H9 (cell line): ENCODE results near the gene KRT9. TPM values are rescaled to one million over a fixed set of nuclear protein-coding genes. Genes with fewer than 3 reads are reported as not detected.

Experiments used
- DNase-seq: peaks from one replicate; pipeline ENCODE4 v3.0.0-alpha.2; 2017
- H2AFZ ChIP-seq: one replicate; pipeline ENCODE4 v1.6.1; 2013; ENCODE audit warnings: mild to moderate bottlenecking, low read length, control low read depth, moderate library complexity
- H2AK5ac ChIP-seq: 2 replicates; pipeline ENCODE4 v1.6.1; 2013; ENCODE audit warnings: low read length, control low read depth, mixed read lengths; ENCODE audit not compliant: insufficient read length
- H2BK120ac ChIP-seq: one replicate; pipeline ENCODE4 v1.6.1; 2013; ENCODE audit warnings: low read depth, mild to moderate bottlenecking, low read length, control low read depth, inconsistent platforms; ENCODE audit not compliant: poor library complexity, severe bottlenecking
- H2BK12ac ChIP-seq: 2 replicates; pipeline ENCODE4 v1.6.1; 2013; ENCODE audit warnings: low read length, control low read depth, mixed read lengths, low read depth; ENCODE audit not compliant: insufficient read length
- H2BK15ac ChIP-seq: 2 replicates; pipeline ENCODE4 v1.6.1; 2013; ENCODE audit warnings: low read depth, low read length, control low read depth
- H2BK20ac ChIP-seq: one replicate; pipeline ENCODE4 v1.6.1; 2013; ENCODE audit warnings: low read depth, mild to moderate bottlenecking, low read length, control low read depth, inconsistent platforms; ENCODE audit not compliant: poor library complexity, severe bottlenecking
- H2BK5ac ChIP-seq: 2 replicates; pipeline ENCODE4 v1.6.1; 2013; ENCODE audit warnings: low read length, control low read depth, mixed read lengths; ENCODE audit not compliant: insufficient read length
- H3K14ac ChIP-seq: 2 replicates; pipeline ENCODE4 v1.6.1; 2013; ENCODE audit warnings: low read length, control low read depth; ENCODE audit not compliant: insufficient read depth
- H3K18ac ChIP-seq: 2 replicates; pipeline ENCODE4 v1.6.1; 2013; ENCODE audit warnings: low read depth, mild to moderate bottlenecking, mixed read lengths, low read length, control low read depth; ENCODE audit not compliant: insufficient read length
- H3K23ac ChIP-seq: 2 replicates; pipeline ENCODE4 v1.6.1; 2013; ENCODE audit warnings: low read length, control low read depth, mixed read lengths, low read depth; ENCODE audit not compliant: insufficient read length
- H3K23me2 ChIP-seq: 2 replicates; pipeline ENCODE4 v1.6.1; 2013; ENCODE audit warnings: low read depth, mild to moderate bottlenecking, mixed read lengths, low read length, control low read depth; ENCODE audit not compliant: insufficient read length, poor library complexity, severe bottlenecking
- H3K27ac ChIP-seq: 2 replicates; pipeline ENCODE4 v1.5.1; 2013; ENCODE audit warnings: low read length, control low read depth, mixed read lengths, low read depth; ENCODE audit not compliant: insufficient read length
- H3K27me3 ChIP-seq: 2 replicates; pipeline ENCODE4 v1.6.1; 2013; ENCODE audit warnings: low read length, control low read depth, inconsistent platforms; ENCODE audit not compliant: insufficient read depth
- H3K4ac ChIP-seq: 2 replicates; pipeline ENCODE4 v1.6.1; 2013; ENCODE audit warnings: low read depth, mild to moderate bottlenecking, control low read depth, inconsistent platforms, low read length, moderate library complexity
- H3K4me1 ChIP-seq: 2 replicates; pipeline ENCODE4 v1.6.1; 2013; ENCODE audit warnings: low read length, control low read depth, inconsistent platforms; ENCODE audit not compliant: insufficient read depth
- H3K4me2 ChIP-seq: 2 replicates; pipeline ENCODE4 v1.6.1; 2013; ENCODE audit warnings: low read length, control low read depth, mixed read lengths; ENCODE audit not compliant: insufficient read length, insufficient read depth
- H3K56ac ChIP-seq: 2 replicates; pipeline ENCODE4 v1.6.1; 2013; ENCODE audit warnings: low read depth, mild to moderate bottlenecking, mixed read lengths, low read length, control low read depth; ENCODE audit not compliant: insufficient read length
- H3K79me1 ChIP-seq: 2 replicates; pipeline ENCODE4 v1.6.1; 2013; ENCODE audit warnings: low read depth, mild to moderate bottlenecking, moderate library complexity, low read length, control low read depth, inconsistent platforms; ENCODE audit not compliant: insufficient read depth, poor library complexity, severe bottlenecking
- H3K79me2 ChIP-seq: 2 replicates; pipeline ENCODE4 v1.6.1; 2013; ENCODE audit warnings: low read length, control low read depth, inconsistent platforms; ENCODE audit not compliant: insufficient read depth
- H3K9ac ChIP-seq: 2 replicates; pipeline ENCODE4 v1.6.1; 2013; ENCODE audit warnings: low read length, control low read depth, mixed read lengths; ENCODE audit not compliant: insufficient read length; ENCODE audit errors: extremely low read depth
- H3K9me3 ChIP-seq: one replicate; pipeline ENCODE4 v1.6.1; 2013; ENCODE audit warnings: low read depth, low read length, inconsistent platforms; ENCODE audit not compliant: control insufficient read depth
- H3T11ph ChIP-seq: one replicate; pipeline ENCODE4 v1.6.1; 2013; ENCODE audit warnings: mild to moderate bottlenecking, low read length, control low read depth, inconsistent platforms
- H4K20me1 ChIP-seq: one replicate; pipeline ENCODE4 v1.6.1; 2013; ENCODE audit not compliant: control insufficient read depth, insufficient read length, insufficient read depth
- H4K5ac ChIP-seq: 2 replicates; pipeline ENCODE4 v1.6.1; 2013; ENCODE audit warnings: low read depth, mild to moderate bottlenecking, mixed read lengths, low read length, control low read depth; ENCODE audit not compliant: insufficient read length
- H4K8ac ChIP-seq: replicated peaks from 2 replicates; pipeline ENCODE4 v1.6.1; 2013; ENCODE audit warnings: low read length, control low read depth, mixed read lengths, low read depth; ENCODE audit not compliant: insufficient read length
- H4K91ac ChIP-seq: 2 replicates; pipeline ENCODE4 v1.6.1; 2013; ENCODE audit warnings: low read depth, mild to moderate bottlenecking, moderate library complexity, mixed read lengths, low read length, control low read depth; ENCODE audit not compliant: insufficient read length
- H3K27ac Mint-ChIP-seq, 3 experiments: 2 replicates in 2 of 3; 3 replicates in 1 of 3; pipeline ENCODE4 v1.8.0; 2020 to 2021; ENCODE audit warnings: mixed read lengths in 3 of 3, mild to moderate bottlenecking in 1 of 3, moderate library complexity in 1 of 3
- H3K27me3 Mint-ChIP-seq: 2 replicates; pipeline ENCODE4 v1.8.0; 2021; ENCODE audit warnings: low read depth, mild to moderate bottlenecking, moderate library complexity, mixed read lengths
- H3K36me3 Mint-ChIP-seq, 3 experiments: 2 replicates in 2 of 3; 3 replicates in 1 of 3; pipeline ENCODE4 v1.8.0; 2020 to 2021; ENCODE audit warnings: low read depth in 3 of 3, mixed read lengths in 3 of 3; ENCODE audit not compliant: insufficient read depth in 1 of 3
- H3K4me1 Mint-ChIP-seq, 2 experiments: 2 replicates each; pipeline ENCODE4 v1.8.0; 2020; ENCODE audit warnings: mixed read lengths in 2 of 2
- H3K4me3 Mint-ChIP-seq, 2 experiments: 2 replicates in 1 of 2; 3 replicates in 1 of 2; pipeline ENCODE4 v1.8.0; 2020 to 2021; ENCODE audit warnings: mild to moderate bottlenecking in 2 of 2, mixed read lengths in 2 of 2, moderate library complexity in 1 of 2
- H3K9me3 Mint-ChIP-seq, 2 experiments: 2 replicates in 1 of 2; 3 replicates in 1 of 2; pipeline ENCODE4 v1.8.0; 2020; ENCODE audit warnings: mild to moderate bottlenecking in 2 of 2, mixed read lengths in 2 of 2, moderate library complexity in 1 of 2
- CTCF ChIP-seq: fragments of 200-600 bp; sonication (generic); conservative IDR thresholded peaks from 3 replicates; pipeline ENCODE4 v1.8.0; 2021; ENCODE audit warnings: antibody characterized with exemption, mild to moderate bottlenecking
- WGBS: extraction: QIAGEN DNeasy Blood & Tissue Kit; methylation state at CpG from one replicate; pipeline ENCODE4 v1.1.7; 2013; ENCODE audit warnings: missing lambda C conversion rate, low lambda C conversion rate, mixed read lengths; ENCODE audit not compliant: insufficient read length; ENCODE audit errors: extremely low coverage; 5-methylcytosine and 5-hydroxymethylcytosine counted together
- total RNA-seq: library from RNA; stranded (reverse); gene quantifications from 2 replicates; pipeline ENCODE4 v1.2.1, GENCODE V29; 2021

The KRT9 gene
- total RNA-seq, 1 experiment from 2014 or later = not detected

GRCh38 chr17:41579484-41580243 lies 7.8 kb upstream of the KRT9 start:
- Histone ChIP-seq H4K20me1 (no peaks in the 10 kb centered on the region), H3K27ac (no peak overlapping the region), H3K4me1 (no peaks in the 10 kb centered on the region; the same call in 1 of the 2 replicates), H4K8ac (no peak overlapping the region), H3K9me3 (no peaks in the 10 kb centered on the region), H2AK5ac (no peak overlapping the region), H4K5ac (peak overlapping the region; percentile 1), H3K79me2 (no peaks in the 10 kb centered on the region), H3K4me2 (no peak overlapping the region), H3K23ac (no peak overlapping the region), H3K79me1 (no peaks in the 10 kb centered on the region), H2BK5ac (no peak overlapping the region), H3K27me3 (no peaks in the 10 kb centered on the region), H2BK12ac (no peak overlapping the region), H2BK20ac (no peak overlapping the region), H3K9ac (no peak overlapping the region), H3T11ph (no peak overlapping the region), H2BK15ac (no peak overlapping the region), H3K56ac (no peak overlapping the region), H4K91ac (no peak overlapping the region), H3K4ac (no peak overlapping the region), H3K14ac (peak overlapping the region; percentile 50), H2AFZ (peak overlapping the region; percentile 82), H3K23me2 (no peaks in the 10 kb centered on the region), H2BK120ac (no peak overlapping the region), H3K18ac (peak overlapping the region; percentile 22)
- peak; percentile 89 for TF ChIP-seq CTCF
- peaks cover 0 to 4% of the 10 kb centered on the region in 2 experiments; a peak in 1 of 5 replicates for H3K9me3 Mint-ChIP-seq
- WGBS = no CpG with 5 or more reads among the region's 18 CpGs
- H3K4me1 Mint-ChIP-seq = peaks cover 9 to 13% of the 10 kb centered on the region in 2 experiments
- no peaks in the 10 kb centered on the region; a peak in 1 of 7 replicates for H3K36me3 Mint-ChIP-seq
- peaks cover 39% of the 10 kb centered on the region for H3K27me3 Mint-ChIP-seq
- no peak overlapping the region for H3K4me3 Mint-ChIP-seq
- DNase-seq = peak; percentile 98
- 0 out of 7 replicates have a peak overlapping the region, but pooled peaks of 1 of the 3 experiments have one; percentile 59 for H3K27ac Mint-ChIP-seq
